IMR-90 (cell line): ENCODE results near the gene JMJD6. TPM values are rescaled to one million over a fixed set of nuclear protein-coding genes. Genes with fewer than 3 reads are reported as not detected.

Experiments
- ATAC-seq: fragments of 200-7000 bp; cut with Tn5 transposase; 2 replicates; pipeline ENCODE4 v1.9.1; 2020; ENCODE audit warnings: low read depth, mild to moderate bottlenecking, moderate library complexity
- BruUV-seq: library from RNA; stranded (reverse); fragments of 400-500 nt; replicated peaks from 2 replicates; lab custom pipeline; 2021; lab: Mats Ljungman, UMichigan
- CTCF ChIA-PET: fragments of 300-600 bp; formaldehyde crosslinking; extraction: SDS; loops from one replicate; lab custom pipeline; 2021; ENCODE audit warnings: antibody characterized with exemption; lab: Yijun Ruan, JAX
- POLR2A ChIA-PET: fragments of 300-600 bp; sonication (Branson Sonifier 250); formaldehyde crosslinking; loops from one replicate; lab custom pipeline; 2022; ENCODE audit warnings: antibody characterized with exemption; ENCODE audit not compliant: unreplicated experiment; lab: Charles Lee
- DNase-seq: peaks from one replicate; pipeline ENCODE4 v3.0.0; 2013
- H2AFZ ChIP-seq: replicated peaks from 2 replicates; pipeline ENCODE3; 2013; ENCODE audit warnings: low read length, mild to moderate bottlenecking; ENCODE audit not compliant: poor library complexity
- H2AK5ac ChIP-seq: 2 replicates; pipeline ENCODE4 v1.6.1; 2013; ENCODE audit warnings: low read depth, low read length, inconsistent platforms
- H2AK9ac ChIP-seq: replicated peaks from 2 replicates; pipeline ENCODE3; 2013; ENCODE audit warnings: mild to moderate bottlenecking, low read depth, low read length, moderate library complexity; ENCODE audit not compliant: poor library complexity
- H2BK120ac ChIP-seq: 2 replicates; pipeline ENCODE4 v1.6.1; 2013; ENCODE audit warnings: low read depth, low read length, inconsistent platforms
- H2BK15ac ChIP-seq: 3 replicates; pipeline ENCODE4 v1.6.1; 2013; ENCODE audit warnings: low read depth, low read length, inconsistent platforms
- H2BK20ac ChIP-seq: 2 replicates; pipeline ENCODE4 v1.6.1; 2013; ENCODE audit warnings: low read depth, mild to moderate bottlenecking, inconsistent platforms, low read length, moderate library complexity
- H2BK5ac ChIP-seq: 2 replicates; pipeline ENCODE4 v1.6.1; 2013; ENCODE audit warnings: mild to moderate bottlenecking, low read depth, low read length, inconsistent platforms; ENCODE audit not compliant: poor library complexity, severe bottlenecking
- H3K14ac ChIP-seq: replicated peaks from 2 replicates; pipeline ENCODE4 v1.6.1; 2013; ENCODE audit warnings: low read depth, low read length, inconsistent platforms
- H3K18ac ChIP-seq: 2 replicates; pipeline ENCODE4 v1.6.1; 2013; ENCODE audit warnings: low read depth, low read length, control low read depth
- H3K23ac ChIP-seq: 2 replicates; pipeline ENCODE4 v1.6.1; 2013; ENCODE audit warnings: low read depth, low read length, inconsistent platforms
- H3K27ac ChIP-seq: 2 replicates; pipeline ENCODE4 v1.5.1; 2013; ENCODE audit warnings: mild to moderate bottlenecking, control low read depth, low read length; ENCODE audit not compliant: insufficient read depth
- H3K27me3 ChIP-seq: 2 replicates; pipeline ENCODE4 v1.6.1; 2013; ENCODE audit warnings: low read length; ENCODE audit not compliant: control insufficient read depth, insufficient read depth
- H3K36me3 ChIP-seq: 2 replicates; pipeline ENCODE4 v1.6.1; 2013; ENCODE audit warnings: low read length, mixed read lengths; ENCODE audit not compliant: control insufficient read depth, insufficient read depth
- H3K4ac ChIP-seq: 2 replicates; pipeline ENCODE4 v1.6.1; 2013; ENCODE audit warnings: low read depth, low read length, inconsistent platforms
- H3K4me1 ChIP-seq: 2 replicates; pipeline ENCODE4 v1.6.1; 2013; ENCODE audit warnings: low read length, mixed read lengths; ENCODE audit not compliant: control insufficient read depth, insufficient read depth
- H3K4me2 ChIP-seq: 2 replicates; pipeline ENCODE4 v1.6.1; 2013; ENCODE audit warnings: low read depth, mild to moderate bottlenecking, control low read depth, low read length, moderate library complexity
- H3K4me3 ChIP-seq: 2 replicates; pipeline ENCODE4 v1.5.1; 2013; ENCODE audit warnings: low read depth, mild to moderate bottlenecking, control low read depth, low read length, moderate library complexity; ENCODE audit not compliant: insufficient read depth
- H3K56ac ChIP-seq: 2 replicates; pipeline ENCODE4 v1.6.1; 2013; ENCODE audit warnings: low read length, inconsistent platforms; ENCODE audit not compliant: insufficient read depth; ENCODE audit errors: extremely low read depth
- H3K79me1 ChIP-seq, 2 experiments: 2 replicates each; pipeline ENCODE4 v1.6.1; 2013; ENCODE audit warnings: low read length in 2 of 2, inconsistent platforms in 1 of 2, low read depth in 1 of 2
- H3K9ac ChIP-seq: 2 replicates; pipeline ENCODE4 v1.6.1; 2013; ENCODE audit warnings: low read depth, low read length, control low read depth
- H3K9me1 ChIP-seq: 2 replicates; pipeline ENCODE4 v1.6.1; 2013; ENCODE audit warnings: low read length, inconsistent platforms; ENCODE audit not compliant: insufficient read depth
- H3K9me3 ChIP-seq: 2 replicates; pipeline ENCODE4 v1.6.1; 2013; ENCODE audit warnings: low read length; ENCODE audit not compliant: control insufficient read depth, insufficient read depth
- H4K20me1 ChIP-seq: 2 replicates; pipeline ENCODE4 v1.6.1; 2013; ENCODE audit warnings: low read length, inconsistent platforms; ENCODE audit not compliant: insufficient read depth
- H4K5ac ChIP-seq: 2 replicates; pipeline ENCODE4 v1.6.1; 2013; ENCODE audit warnings: mild to moderate bottlenecking, low read depth, low read length, control low read depth
- H4K8ac ChIP-seq, 2 experiments: 2 replicates each; pipeline ENCODE4 v1.6.1; 2013; ENCODE audit warnings: low read depth in 2 of 2, low read length in 2 of 2, control low read depth in 1 of 2, inconsistent platforms in 1 of 2
- H4K91ac ChIP-seq: 2 replicates; pipeline ENCODE4 v1.6.1; 2013; ENCODE audit warnings: low read depth, low read length, inconsistent platforms; ENCODE audit not compliant: insufficient read depth
- CHD1 ChIP-seq: IDR thresholded peaks from 2 replicates; pipeline ENCODE4 v1.6.1; 2012; ENCODE audit warnings: low read depth, low read length, improper control_type of control experiment
- POLR2A ChIP-seq: IDR thresholded peaks from 2 replicates; pipeline ENCODE4 v1.6.1; 2012; ENCODE audit warnings: mild to moderate bottlenecking, low read depth, low read length
- RAD21 ChIP-seq: IDR thresholded peaks from 2 replicates; pipeline ENCODE4 v1.6.1; 2012; ENCODE audit warnings: low read length, improper control_type of control experiment
- WGBS, 2 experiments: methylation state at CpG; one replicate each; pipeline versions ENCODE4 v1.1.5 to v1.1.7; 2013; ENCODE audit warnings: missing lambda C conversion rate in 2 of 2; ENCODE audit not compliant: insufficient read length in 1 of 2; ENCODE audit errors: extremely low coverage in 2 of 2; 5-methylcytosine and 5-hydroxymethylcytosine counted together
- dilution Hi-C: fragments of 300-500 bp; cut with HindIII; formaldehyde crosslinking; loops from one replicate; pipeline ENCODE4 v1.14.3; 2018; ENCODE audit warnings: low sequenced_read_pairs; ENCODE audit not compliant: unreplicated experiment
- in situ Hi-C: fragments of 300-500 bp; cut with MboI; formaldehyde crosslinking; loops from 3 replicates; pipeline ENCODE4 v1.14.3; 2019; ENCODE audit warnings: low sequenced_read_pairs, inconsistent platforms, mixed read lengths
- intact Hi-C: fragments of 100-400 bp; cut with micrococcal nuclease; formaldehyde crosslinking; loops from 2 replicates; pipeline ENCODE4 v1.10.0; 2022
- polyA plus RNA-seq, 3 experiments: library from polyadenylated mRNA; depleted of rRNA; stranded (reverse); fragments of >200 nt; gene quantifications; 2 replicates each; pipeline ENCODE4 v1.2.3, GENCODE V29; 2012; ENCODE audit warnings: low replicate concordance in 1 of 3
- total RNA-seq: library from RNA; depleted of rRNA; stranded (reverse); fragments of >200 nt; gene quantifications from 2 replicates; pipeline ENCODE4 v1.2.3, GENCODE V29; 2012
- TF ChIP-seq, protein P1 (sequence below): conservative IDR thresholded peaks from 2 replicates; pipeline ENCODE4 v1.5.1; 2012; ENCODE audit warnings: mild to moderate bottlenecking, low read depth, low read length, improper control_type of control experiment

JMJD6 gene
- total and polyA plus RNA-seq, 2 of the 4 experiments (the other 2 are of a cell fraction) = 24.4 to 33.7 TPM

DNA sequence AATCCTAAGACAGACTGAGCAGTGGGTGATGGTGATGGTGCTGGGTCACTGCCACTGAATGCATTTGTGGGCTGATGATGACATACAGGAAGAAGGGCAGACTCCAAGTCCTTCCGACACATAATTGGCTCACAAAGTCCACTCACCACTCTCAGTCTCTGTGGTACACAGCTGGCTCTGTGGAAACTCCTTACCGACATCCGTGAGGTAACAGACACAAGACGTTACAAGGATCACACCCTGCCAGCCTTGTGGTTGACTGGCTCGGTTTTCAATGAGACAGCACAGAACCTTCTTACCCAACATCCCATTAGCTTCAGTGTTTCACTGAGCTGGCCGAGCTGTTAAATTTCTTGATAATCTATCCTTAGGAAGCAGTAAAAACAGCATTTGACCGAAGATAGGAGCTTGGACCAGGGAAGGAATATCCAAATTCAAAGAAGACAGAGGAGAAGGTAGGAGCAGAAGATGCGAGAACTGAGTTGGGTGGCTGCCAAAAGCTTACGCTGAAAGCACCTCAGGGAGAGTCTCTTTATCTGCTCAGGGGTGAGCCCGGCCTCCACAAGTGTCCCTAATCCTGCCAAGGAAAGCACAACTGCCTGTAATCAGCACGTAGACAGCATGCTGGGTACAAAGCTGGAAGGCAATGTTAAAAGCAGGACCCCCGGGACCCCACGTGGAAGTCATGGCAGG lies 10.1 kb downstream of the JMJD6 start (continued):
- TF ChIP-seq, protein P1, sequence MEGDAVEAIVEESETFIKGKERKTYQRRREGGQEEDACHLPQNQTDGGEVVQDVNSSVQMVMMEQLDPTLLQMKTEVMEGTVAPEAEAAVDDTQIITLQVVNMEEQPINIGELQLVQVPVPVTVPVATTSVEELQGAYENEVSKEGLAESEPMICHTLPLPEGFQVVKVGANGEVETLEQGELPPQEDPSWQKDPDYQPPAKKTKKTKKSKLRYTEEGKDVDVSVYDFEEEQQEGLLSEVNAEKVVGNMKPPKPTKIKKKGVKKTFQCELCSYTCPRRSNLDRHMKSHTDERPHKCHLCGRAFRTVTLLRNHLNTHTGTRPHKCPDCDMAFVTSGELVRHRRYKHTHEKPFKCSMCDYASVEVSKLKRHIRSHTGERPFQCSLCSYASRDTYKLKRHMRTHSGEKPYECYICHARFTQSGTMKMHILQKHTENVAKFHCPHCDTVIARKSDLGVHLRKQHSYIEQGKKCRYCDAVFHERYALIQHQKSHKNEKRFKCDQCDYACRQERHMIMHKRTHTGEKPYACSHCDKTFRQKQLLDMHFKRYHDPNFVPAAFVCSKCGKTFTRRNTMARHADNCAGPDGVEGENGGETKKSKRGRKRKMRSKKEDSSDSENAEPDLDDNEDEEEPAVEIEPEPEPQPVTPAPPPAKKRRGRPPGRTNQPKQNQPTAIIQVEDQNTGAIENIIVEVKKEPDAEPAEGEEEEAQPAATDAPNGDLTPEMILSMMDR = no peak
- no peak for TF ChIP-seq RAD21

DNA sequence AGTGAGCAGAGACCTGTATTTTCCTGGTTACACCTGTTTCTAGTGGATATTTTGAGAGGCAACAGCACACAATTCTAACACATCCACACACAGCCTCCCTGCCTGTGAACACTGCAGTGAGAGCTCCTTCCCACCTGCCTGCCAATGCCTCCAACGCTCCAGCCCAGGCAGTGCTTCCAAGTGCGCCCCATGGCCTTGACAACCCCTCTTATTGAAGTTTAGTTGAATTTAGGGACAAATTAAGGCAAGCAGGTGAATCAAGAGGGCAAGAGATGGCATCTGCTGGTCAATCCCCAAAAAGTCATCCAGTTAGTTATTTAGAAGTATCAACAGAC lies 10.9 kb downstream of the JMJD6 start:
- no peak for TF ChIP-seq POLR2A
- no peak for TF ChIP-seq CHD1
- Histone ChIP-seq H2BK5ac (peak overlapping the region; percentile 87), H4K91ac (peak overlapping the region; percentile 18; the same call in 1 of the 2 replicates), H3K9ac (no peak overlapping the region), H2BK20ac (peak overlapping the region; percentile 7; the same call in 1 of the 2 replicates), H4K8ac (peak overlapping the region in 1 of 2 experiments; percentile 47; a peak in 2 of 4 replicates), H3K27me3 (no peaks in the 10 kb centered on the region), H2BK120ac (peak overlapping the region; percentile 7; the same call in 1 of the 2 replicates), H3K56ac (no peak overlapping the region), H3K23ac (no peak overlapping the region; the same call in 1 of the 2 replicates), H3K36me3 (peaks cover 39% of the 10 kb centered on the region), H3K4me2 (no peak overlapping the region), H3K9me3 (no peaks in the 10 kb centered on the region), H3K4me3 (no peak overlapping the region), H4K5ac (no peak overlapping the region; the same call in 1 of the 2 replicates), H3K27ac (peak overlapping the region; percentile 12; the same call in 1 of the 2 replicates), H4K20me1 (peaks cover 41% of the 10 kb centered on the region), H3K9me1 (peaks cover 7% of the 10 kb centered on the region), H2AK5ac (peak overlapping the region; percentile 18; the same call in 1 of the 2 replicates), H2AK9ac (no peak overlapping the region), H3K14ac (no peak overlapping the region; the same call in 1 of the 2 replicates), H2AFZ (no peak overlapping the region), H3K4ac (peak overlapping the region; percentile 10; the same call in 1 of the 2 replicates), H2BK15ac (peak overlapping the region; percentile 8; the same call in 1 of the 3 replicates), H3K4me1 (peaks cover 18% of the 10 kb centered on the region), H3K79me1 (peaks cover 38 to 75% of the 10 kb centered on the region in 2 experiments), H3K18ac (peak overlapping the region; percentile 1; the same call in 1 of the 2 replicates)
- dilution Hi-C loops = no loop called here
- in situ Hi-C loops = no loop called here
- ATAC-seq (no peak), DNase-seq (no peak)
- no TSS peak for BruUV-seq
- WGBS, 2 experiments = no CpG with 5 or more reads among the region's 2 CpGs
- ChIA-PET CTCF (interaction anchor here (0.6 kb wide), 1 partner anchor 1629 kb away, joined by 3 read pairs; no protein-coding TSS in a partner anchor), POLR2A (no interaction called here)
- intact Hi-C loops = loop anchor here (2.0 kb wide), 1 partner anchor 193 kb away; no protein-coding TSS in a partner anchor
